Peyer's patch (tissue), 4 donors: ENCODE data around the gene CD83. TPM values are rescaled to one million over a fixed set of nuclear protein-coding genes. Genes with fewer than 3 reads are reported as not detected.
"Not testable (repeated sequence)": the region's sequence is repeated elsewhere in the genome, so short reads cannot be mapped to it uniquely, and the experiment has no call there.

Source experiments
- DNase-seq, 3 donors: peaks; one replicate each; pipeline ENCODE4 v3.0.0-alpha.2; 2017 to 2019
- H3K27ac ChIP-seq, 4 donors: fragments of 200-600 bp; sonication (generic); one replicate each; pipeline ENCODE4 v1.5.1; 2016 to 2019
- H3K27me3 ChIP-seq, 2 donors: fragments of 200-600 bp; sonication (generic); one replicate each; pipeline ENCODE4 v1.5.1; 2019
- H3K36me3 ChIP-seq, 3 donors: fragments of 200-600 bp; sonication (generic); one replicate each; pipeline ENCODE4 v1.5.1; 2016 to 2019
- H3K4me1 ChIP-seq, 4 donors: fragments of 200-600 bp; sonication (generic); one replicate each; pipeline ENCODE4 v1.5.1; 2016 to 2019
- H3K4me3 ChIP-seq, 4 donors: fragments of 200-600 bp; sonication (generic); 1 replicate in 3 of 4; 2 replicates in 1 of 4; pipeline ENCODE4 v1.5.1; 2016 to 2019; ENCODE audit warnings: mild to moderate bottlenecking in 1 of 4
- H3K9me3 ChIP-seq, 4 donors: fragments of 200-600 bp; sonication (generic); one replicate each; pipeline ENCODE4 v1.5.1; 2016 to 2019; ENCODE audit warnings: mild to moderate bottlenecking in 1 of 4
- POLR2A ChIP-seq, 2 donors: fragments of 450-650 bp; IDR thresholded peaks; one replicate each; pipeline ENCODE4 v1.5.1; 2017; ENCODE audit warnings: antibody characterized with exemption in 2 of 2, mild to moderate bottlenecking in 2 of 2, moderate library complexity in 2 of 2
- total RNA-seq, 4 donors: library from RNA; depleted of rRNA; stranded (reverse); fragments of >200 nt; gene quantifications; one replicate each; pipeline ENCODE4 v1.1.0, GENCODE V29; 2016
- TF ChIP-seq, protein P1 (sequence below), 6 experiments: fragments of 450-650 bp in 4 of 6; fragments of 200-600 bp in 2 of 6; sonication (generic) in 1 of 6; IDR thresholded peaks; one replicate each; pipeline ENCODE4 v1.5.1; 2017 to 2019; ENCODE audit warnings: antibody characterized with exemption in 6 of 6, mild to moderate bottlenecking in 3 of 6, moderate library complexity in 1 of 6

Gene CD83
- total RNA-seq, 4 donors from 2014 or later, result 0.53 to 15.7 (median 1.4) TPM

DNA sequence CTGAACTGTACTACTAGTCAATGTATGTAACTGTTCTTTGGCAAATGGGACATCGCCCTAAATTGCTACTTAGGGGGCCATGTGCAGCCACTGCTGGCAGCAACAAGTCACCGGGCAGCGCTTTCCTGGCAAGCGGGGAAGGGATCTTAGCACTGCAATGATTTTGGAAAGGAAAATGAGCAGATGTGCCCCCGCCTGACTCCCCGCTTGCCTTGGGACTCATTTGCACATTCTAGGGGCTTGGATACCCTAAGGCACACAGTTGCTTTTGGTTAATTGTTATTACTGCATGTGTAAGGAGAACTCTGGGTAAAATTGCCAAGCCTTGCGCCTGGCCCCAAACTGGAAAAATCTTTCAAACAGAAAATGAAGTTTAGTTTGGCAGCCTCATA is 32.2 kb downstream of the CD83 start:
- H3K27me3 ChIP-seq, result no peaks in the 10 kb centered on the region
- TF ChIP-seq POLR2A (IDR thresholded peaks at IDR 0.05), result no peak
- TF ChIP-seq, protein P1, sequence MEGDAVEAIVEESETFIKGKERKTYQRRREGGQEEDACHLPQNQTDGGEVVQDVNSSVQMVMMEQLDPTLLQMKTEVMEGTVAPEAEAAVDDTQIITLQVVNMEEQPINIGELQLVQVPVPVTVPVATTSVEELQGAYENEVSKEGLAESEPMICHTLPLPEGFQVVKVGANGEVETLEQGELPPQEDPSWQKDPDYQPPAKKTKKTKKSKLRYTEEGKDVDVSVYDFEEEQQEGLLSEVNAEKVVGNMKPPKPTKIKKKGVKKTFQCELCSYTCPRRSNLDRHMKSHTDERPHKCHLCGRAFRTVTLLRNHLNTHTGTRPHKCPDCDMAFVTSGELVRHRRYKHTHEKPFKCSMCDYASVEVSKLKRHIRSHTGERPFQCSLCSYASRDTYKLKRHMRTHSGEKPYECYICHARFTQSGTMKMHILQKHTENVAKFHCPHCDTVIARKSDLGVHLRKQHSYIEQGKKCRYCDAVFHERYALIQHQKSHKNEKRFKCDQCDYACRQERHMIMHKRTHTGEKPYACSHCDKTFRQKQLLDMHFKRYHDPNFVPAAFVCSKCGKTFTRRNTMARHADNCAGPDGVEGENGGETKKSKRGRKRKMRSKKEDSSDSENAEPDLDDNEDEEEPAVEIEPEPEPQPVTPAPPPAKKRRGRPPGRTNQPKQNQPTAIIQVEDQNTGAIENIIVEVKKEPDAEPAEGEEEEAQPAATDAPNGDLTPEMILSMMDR (IDR thresholded peaks at IDR 0.05), result no peak
- H3K4me3 ChIP-seq, result no peak overlapping the region
- no peaks in the 10 kb centered on the region for H3K4me1 ChIP-seq
- H3K9me3 ChIP-seq, result no peaks in the 10 kb centered on the region
- no peak overlapping the region for H3K27ac ChIP-seq
- no peak for DNase-seq
- no peaks in the 10 kb centered on the region for H3K36me3 ChIP-seq

- H3K9me3 ChIP-seq, H3K4me1 ChIP-seq, H3K36me3 ChIP-seq, DNase-seq, H3K4me3 ChIP-seq, H3K27ac ChIP-seq, H3K27me3 ChIP-seq: not testable (repeated sequence)
Observed at GRCh38 chr6:14151300-14151699, 33.7 kb downstream of the CD83 start.

GRCh38 chr6:14151773-14152172 is 34.2 kb downstream of the CD83 start:
- DNase-seq, result no peak
- Histone ChIP-seq H3K36me3 (no peaks in the 10 kb centered on the region), H3K27ac (no peak overlapping the region), H3K27me3 (no peaks in the 10 kb centered on the region), H3K4me1 (no peaks in the 10 kb centered on the region), H3K4me3 (no peak overlapping the region), H3K9me3 (no peaks in the 10 kb centered on the region)
- TF ChIP-seq POLR2A (IDR thresholded peaks at IDR 0.05), result no peak
- TF ChIP-seq, protein P1 (IDR thresholded peaks at IDR 0.05), result no peak

DNA sequence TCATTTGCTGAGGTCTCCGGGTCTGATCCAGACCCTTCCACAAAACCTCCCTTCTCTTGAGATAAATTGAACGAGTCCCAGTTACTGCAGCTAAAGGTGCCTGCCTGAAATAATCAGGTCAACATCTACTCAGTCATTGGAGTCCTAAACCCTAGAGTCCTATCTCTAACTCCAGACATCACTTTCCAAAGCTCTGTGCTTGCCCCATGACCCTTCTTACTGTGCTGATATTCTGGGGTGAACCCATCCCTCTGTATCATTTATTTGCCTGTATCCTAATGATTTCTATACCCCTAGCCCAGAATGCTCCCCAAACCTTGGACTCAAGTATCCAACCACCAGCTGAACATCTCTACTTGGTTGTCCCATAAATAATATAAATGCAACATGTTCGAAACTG is 35.7 kb downstream of the CD83 start:
- TF ChIP-seq, protein P1 (IDR thresholded peaks at IDR 0.05), result no peak
- no peak for TF ChIP-seq POLR2A (IDR thresholded peaks at IDR 0.05)
- Histone ChIP-seq H3K4me1 (no peaks in the 10 kb centered on the region), H3K27ac (no peak overlapping the region), H3K36me3 (no peaks in the 10 kb centered on the region), H3K9me3 (no peaks in the 10 kb centered on the region), H3K27me3 (no peaks in the 10 kb centered on the region), H3K4me3 (no peak overlapping the region)
- no peak for DNase-seq

DNA sequence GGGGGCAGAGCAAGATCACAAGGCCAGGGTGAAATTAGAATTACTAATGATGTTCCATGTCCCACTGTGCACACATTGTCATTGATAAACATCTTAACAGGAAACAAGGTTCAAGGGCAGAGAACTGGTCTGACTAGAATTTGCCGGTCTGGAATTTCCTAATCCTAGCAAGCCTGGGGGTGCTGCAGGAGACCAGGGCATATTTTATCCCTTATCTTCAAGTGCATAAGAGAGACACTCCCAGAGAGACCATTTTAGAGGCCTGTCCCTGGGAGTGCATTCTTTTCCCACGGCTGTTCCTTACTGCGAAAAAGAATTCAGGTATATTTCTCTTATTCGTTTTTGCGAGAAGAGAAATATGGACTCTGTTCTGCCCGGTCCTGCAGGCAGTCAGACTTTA is 41.5 kb downstream of the CD83 start:
- no peak for DNase-seq
- Histone ChIP-seq H3K4me3 (no peak overlapping the region), H3K27ac (no peak overlapping the region), H3K9me3 (no peaks in the 10 kb centered on the region), H3K36me3 (no peaks in the 10 kb centered on the region), H3K4me1 (no peaks in the 10 kb centered on the region), H3K27me3 (no peaks in the 10 kb centered on the region)
- TF ChIP-seq POLR2A (IDR thresholded peaks at IDR 0.05), result no peak
- TF ChIP-seq, protein P1 (IDR thresholded peaks at IDR 0.05), result no peak

- H3K27me3 ChIP-seq, result no peaks in the 10 kb centered on the region
- no peak overlapping the region for H3K27ac ChIP-seq
- TF ChIP-seq, protein P1 (IDR thresholded peaks at IDR 0.05), result no peak
- no peak for TF ChIP-seq POLR2A (IDR thresholded peaks at IDR 0.05)
- no peaks in the 10 kb centered on the region for H3K36me3 ChIP-seq
- H3K4me3 ChIP-seq, result no peak overlapping the region
- no peaks in the 10 kb centered on the region for H3K4me1 ChIP-seq
- H3K9me3 ChIP-seq, result no peaks in the 10 kb centered on the region
- DNase-seq, result no peak
Observed at GRCh38 chr6:14162826-14163225, 45.3 kb downstream of the CD83 start.
